A204.1 (cell line): Measurements from ENCODE around the gene CCNQ.

Source experiments
- FAIRE-seq: peaks from 2 replicates; lab custom pipeline; 2012; peaks lifted over from hg19 to GRCh38; lab: Jason Lieb, UNC

CCNQ gene

DNA sequence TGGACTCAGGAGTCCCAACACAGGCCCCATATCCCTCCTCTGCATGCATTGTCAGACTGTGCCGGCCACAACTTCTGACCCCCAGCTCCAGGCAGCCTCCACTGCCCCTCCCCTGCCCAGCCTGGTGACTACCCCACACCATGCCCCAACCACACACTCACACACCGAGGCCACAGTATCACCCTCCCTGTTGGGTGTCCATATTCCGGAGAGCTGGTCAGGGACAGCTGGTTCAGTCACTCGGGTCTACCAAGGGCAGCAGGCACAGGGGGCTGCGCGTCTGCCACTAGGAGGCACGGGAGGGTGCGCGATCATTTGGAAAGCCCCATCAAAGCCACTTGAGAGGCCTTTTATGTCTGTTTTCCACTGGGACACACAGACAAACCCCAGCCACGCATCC lies 26.3 kb downstream of the CCNQ start:
- no peak for FAIRE-seq

DNA sequence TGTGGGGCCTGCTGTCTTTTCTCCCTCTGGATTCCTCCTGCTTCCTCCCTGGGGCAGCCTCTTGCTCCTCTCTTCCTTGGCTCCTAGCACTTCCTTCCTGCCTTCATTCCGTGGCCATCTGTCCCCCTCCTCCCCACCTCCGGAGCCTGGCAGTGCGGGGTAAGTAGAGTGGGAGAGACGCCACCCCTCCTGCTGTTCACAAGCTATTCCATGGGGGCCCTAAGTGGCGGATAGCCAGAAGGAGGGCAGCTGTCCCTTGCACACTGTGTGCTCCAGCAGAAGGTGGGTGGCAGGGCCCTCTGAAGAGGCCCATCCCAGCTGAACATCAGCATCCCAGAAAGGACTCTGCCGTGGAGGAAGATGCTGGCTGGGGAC lies 27.4 kb downstream of the CCNQ start:
- no peak for FAIRE-seq

DNA sequence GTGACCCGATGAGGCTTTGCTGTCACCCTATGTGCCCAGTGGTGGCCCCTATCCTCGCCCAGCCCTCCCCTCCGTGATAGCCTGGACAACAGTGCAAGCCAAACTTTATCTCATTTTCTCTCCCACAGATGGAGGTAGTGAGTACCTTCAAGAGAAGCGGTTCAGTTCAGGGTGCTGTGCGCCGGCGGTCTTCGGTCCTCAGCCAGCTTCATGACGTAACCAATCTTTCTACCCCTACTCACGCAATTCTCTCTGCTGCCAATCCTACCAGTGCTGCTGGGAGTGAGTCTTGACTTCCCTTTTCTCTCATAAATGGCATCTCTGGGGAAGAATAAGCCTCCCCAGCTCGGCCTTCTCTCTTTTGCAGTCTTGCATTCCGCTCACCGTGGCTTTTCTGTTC lies 29.5 kb downstream of the CCNQ start:
- FAIRE-seq = no peak

DNA sequence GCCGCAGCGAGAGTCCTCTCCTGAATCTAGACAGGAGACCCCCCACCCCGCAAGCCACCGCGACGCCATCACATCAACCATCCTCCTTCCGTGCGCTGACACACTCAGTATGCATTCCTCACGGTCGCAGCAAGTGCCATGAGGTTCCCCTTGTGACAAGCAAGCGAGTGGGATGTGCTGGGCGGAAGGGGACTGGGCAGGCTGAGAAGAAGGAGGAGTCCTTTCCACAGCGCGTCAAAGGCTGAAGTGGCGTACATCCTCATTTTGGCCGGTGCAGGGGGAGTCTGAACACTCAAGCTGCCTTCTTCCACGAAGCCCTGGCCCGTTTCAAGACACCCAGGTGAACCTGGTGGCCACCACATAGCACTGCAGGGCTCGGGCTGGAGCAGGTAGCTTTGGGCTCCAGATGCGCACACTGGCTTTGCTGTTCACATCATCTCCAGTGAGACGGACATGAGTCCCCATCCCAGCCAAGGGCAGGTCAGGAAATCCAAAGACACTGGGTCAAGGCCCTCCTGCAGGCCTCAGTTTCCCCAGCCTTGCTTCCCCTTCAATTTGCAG lies 30.4 kb downstream of the CCNQ start:
- no peak for FAIRE-seq

DNA sequence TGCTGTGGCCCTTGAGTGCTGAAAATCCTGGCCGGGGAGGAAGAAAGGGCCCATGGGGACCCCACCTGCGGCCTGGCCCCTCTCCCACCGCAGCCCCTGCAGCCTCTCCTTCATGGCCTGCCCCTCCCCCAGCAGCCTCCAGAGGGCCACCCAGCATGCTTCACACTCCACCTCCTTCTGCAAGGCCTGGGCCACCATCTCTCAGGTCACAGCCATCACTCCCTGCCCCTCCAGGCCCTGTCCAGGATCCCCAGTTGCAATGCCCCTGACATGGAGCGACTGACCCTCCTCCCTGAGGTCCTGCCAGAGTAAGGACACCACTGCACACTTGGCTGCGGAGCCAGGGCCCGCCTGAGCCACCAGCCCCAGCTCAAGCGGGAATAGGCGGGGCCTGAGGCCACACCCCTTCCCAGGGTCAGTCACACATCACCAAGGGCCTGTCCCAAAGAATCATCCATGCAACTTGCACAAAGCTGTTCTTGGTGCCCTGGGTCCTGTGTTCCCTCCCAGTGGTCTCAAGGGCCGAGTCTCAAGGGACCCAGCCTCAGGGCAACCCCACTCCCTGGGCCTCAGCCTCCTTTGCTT lies 32.9 kb downstream of the CCNQ start:
- no peak for FAIRE-seq

DNA sequence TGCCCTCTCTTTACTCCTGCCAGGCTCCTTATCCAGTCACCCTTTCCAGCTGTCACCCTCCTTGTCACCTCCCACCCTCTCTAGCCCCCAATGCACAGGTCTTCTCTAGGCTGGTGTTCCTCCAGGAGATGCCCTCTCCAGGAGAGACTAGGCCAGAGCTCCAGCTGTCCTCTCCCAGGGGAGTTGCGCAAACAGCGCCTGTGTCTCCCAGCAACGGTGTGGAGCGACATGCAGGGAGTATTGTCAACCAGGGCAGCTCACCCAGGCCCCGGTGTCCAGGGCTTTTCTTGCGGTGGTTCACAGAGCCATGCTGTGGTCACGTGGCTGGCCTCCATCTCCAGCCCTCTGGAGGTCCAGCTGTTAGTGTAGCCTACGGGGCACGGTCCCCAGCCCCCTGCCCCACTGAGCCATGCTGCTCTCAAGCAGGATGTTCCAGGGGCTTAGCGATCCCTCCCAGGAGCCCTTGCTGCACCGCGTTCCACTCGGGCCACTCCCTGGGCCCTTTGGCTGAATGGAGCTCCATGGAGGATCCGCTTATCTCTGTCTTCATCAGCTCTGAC lies 34.8 kb downstream of the CCNQ start:
- no peak for FAIRE-seq

DNA sequence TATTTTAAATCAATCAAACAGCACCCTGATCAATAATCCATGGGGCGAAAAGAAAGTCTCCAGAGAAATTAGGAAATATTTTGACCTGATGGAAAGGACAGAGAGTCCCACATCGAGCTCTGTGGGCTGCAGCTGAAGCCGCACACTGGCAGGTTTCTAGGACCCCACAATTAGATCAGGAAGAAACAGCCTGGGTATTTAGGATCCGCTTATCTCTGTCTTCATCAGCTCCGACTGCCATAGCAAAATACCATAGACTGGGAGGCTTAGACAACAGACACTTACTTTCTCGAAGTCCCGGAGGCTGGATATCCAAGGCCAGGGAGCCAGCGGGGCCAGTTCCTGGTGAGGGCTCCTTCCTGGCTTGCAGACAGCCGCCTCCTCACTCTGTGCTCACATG lies 36.4 kb downstream of the CCNQ start:
- FAIRE-seq = no peak

DNA sequence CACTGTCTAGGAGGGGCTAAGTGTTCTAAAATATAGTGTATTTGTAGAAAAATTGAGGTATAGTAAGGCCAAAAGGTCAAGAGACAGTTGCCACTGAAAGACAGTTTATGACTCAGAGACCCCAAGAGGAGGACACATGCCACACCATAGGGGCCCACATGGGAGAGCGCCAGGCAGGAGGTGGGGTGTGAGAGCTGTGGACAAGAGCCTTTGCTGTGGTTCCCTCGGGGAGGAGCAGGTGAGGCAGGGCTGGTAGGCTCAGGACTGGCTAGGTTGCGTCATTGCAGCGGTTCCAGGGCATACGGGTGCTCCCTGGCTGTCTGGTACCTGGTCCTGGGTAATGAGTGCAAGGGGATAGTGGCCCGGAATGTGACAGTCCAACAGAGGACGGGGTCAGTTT lies 37.6 kb downstream of the CCNQ start:
- FAIRE-seq = no peak

DNA sequence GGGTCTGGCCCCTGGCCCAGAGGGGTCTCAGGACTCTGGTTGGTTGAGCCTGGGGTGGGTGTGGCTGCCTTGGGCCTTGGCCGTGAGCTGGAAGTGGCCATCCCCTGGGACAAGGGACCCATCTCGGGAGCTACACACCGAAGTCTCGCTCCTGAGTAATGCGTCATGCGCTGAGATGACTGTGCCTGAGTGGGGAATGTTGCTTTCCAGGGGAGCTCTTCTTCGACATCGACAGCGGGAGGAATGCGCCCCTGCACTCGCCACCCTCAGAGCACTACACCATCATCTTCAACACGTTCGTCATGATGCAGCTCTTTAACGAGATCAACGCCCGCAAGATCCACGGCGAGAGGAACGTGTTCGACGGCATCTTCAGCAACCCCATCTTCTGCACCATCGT lies 38.5 kb downstream of the CCNQ start:
- no peak for FAIRE-seq

DNA sequence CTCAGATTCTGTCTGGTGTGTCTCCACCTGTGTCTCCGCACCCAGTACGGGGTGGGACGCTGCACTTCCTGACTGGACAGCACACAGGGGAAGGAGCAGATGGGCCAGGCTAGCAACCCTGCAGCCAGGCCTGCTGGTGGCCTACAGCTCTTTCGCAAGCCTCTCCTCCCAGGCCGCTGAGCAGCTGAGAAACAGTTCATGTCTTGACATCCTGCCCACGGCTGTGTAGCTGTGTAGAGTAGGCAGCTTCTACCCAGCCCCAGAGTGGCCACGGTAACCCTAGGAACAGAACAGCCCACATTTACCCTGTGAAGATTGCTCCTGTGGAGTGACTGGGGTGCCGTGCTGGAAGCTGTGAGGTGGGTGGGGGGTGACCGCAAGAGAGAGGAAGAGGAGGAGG lies 38.9 kb downstream of the CCNQ start:
- no peak for FAIRE-seq

DNA sequence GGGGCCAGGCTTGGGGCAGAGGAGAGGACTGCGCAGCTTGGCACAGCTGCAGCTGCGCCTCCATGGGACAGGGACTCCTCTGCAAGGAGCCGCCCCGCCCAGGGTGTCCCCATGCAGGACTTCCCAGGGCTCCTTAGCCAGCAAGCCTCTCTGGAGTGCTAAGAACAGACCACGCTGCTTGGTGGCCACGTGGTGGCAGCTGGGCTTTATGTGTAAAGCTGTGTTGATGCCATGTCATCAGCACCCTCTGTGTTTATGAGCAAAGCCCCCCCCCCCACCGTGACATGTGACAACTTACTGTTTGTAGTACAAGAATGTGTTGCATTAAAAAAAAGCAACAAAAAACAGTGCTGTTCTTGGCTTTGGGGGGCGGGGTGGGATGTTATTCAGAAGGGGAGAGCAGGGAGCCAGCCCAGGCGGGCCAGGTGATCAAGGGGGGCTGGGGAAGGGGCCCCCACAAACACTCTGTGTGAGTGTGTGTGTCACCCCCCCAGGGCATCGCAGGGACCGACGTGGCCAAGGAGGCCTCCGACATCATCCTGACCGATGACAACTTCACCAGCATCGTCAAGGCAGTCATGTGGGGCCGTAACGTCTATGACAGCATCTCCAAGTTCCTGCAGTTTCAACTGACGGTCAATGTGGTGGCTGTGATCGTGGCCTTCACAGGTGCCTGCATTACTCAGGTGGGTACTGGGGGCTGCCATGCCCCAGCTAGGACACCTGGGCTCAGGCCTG lies 41.2 kb downstream of the CCNQ start:
- FAIRE-seq = no peak

DNA sequence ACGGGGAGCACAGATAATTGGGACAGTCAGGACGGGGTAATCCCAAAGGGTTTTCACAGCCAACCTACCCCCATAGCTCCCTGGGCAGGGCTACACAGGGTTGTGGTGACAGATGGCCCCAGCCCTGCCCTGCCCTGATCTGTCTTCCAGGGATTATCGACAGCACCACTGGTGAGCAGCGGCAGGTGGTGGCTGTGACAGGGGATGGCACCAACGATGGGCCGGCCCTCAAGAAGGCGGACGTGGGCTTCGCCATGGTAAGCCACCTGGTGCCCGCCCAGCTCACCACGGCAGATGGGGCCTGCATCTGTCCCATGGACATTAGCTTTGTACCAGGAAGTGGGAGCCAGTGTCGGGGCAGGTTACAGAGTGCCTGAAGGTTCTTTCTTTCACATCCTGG lies 42.2 kb downstream of the CCNQ start:
- FAIRE-seq = no peak

DNA sequence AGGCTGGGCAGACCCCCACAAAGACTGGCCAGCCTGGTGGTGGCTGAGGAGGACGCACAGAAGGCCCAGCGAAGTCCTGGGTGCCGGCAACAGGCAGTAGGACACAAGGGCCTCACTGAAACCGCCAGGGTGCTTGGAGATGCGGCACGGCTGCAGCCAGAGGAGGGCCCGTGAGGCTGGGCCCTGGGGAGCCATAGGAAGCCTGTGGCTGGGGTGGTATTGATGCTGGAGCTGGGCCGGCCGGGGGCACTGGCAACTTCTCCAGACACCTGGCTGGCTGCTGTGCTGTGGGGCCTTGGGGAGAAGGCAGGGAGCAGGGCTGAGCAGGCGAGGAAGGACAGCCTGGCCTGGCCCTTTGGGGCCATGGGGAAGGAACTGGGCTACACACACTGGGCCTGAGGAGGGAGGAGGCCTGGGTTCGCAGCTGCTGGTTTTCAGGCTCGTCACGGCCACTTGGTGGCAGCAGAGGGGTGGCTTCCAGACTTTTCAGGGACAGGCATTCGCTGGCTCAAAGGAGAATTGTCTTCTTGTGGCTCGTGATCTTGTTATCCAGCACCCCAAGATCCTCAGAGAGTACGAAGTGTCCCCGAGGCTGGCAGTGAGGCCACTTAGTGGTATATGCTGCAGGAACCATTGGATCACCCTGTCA lies 44.3 kb downstream of the CCNQ start:
- no peak for FAIRE-seq

DNA sequence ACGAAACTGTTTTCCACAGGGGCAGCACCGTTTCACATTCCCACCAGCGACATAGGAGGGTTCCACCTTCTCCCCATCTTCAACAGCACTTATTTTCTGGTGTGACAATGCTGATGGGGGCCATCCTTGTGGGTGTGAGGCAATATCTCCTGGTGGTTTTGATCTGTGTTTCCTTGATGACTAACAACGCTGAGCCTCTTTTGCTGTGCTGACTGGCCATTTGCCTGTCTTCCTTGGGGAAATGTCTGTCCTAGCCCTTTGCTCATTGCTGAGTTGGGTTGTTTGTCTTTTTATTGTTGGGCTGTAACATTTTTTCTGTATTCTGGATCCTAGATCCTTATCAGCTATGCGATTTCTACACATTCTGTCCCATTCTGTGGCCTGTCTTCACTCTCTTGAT lies 47.8 kb downstream of the CCNQ start:
- no peak for FAIRE-seq

DNA sequence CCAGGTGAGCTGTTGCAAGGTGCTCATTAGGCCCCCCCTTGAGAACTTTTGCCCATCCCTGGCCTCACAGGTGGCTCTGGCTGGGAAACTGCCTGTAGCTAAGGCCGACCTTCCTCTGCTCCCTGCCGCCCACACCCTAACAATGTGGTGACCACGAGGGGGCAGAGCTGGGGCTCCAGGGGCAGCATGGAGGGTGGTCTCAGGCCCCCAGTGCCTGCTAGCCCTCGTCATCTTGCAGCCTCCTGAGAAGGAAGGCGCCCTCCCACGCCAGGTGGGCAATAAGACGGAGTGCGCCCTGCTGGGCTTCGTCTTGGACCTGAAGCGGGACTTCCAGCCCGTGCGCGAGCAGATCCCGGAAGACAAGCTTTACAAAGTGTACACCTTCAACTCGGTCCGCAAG lies 49.1 kb downstream of the CCNQ start:
- FAIRE-seq = no peak

DNA sequence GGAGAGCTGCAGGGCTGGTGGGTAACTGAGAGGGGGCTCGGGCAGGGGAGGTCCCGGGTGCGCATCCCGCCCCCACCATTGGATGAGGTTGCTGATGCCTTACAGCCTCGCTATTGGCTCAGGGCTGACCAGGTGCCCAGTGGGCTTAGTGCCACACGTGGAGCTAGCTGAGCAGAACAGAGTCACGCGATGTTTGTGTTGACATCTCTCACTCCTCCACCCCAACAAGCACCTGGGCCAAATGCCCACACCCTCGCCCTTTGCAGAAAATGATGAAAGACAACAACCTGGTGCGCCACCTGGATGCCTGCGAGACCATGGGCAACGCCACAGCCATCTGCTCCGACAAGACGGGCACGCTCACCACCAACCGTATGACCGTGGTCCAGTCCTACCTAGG lies 49.7 kb downstream of the CCNQ start:
- no peak for FAIRE-seq

DNA sequence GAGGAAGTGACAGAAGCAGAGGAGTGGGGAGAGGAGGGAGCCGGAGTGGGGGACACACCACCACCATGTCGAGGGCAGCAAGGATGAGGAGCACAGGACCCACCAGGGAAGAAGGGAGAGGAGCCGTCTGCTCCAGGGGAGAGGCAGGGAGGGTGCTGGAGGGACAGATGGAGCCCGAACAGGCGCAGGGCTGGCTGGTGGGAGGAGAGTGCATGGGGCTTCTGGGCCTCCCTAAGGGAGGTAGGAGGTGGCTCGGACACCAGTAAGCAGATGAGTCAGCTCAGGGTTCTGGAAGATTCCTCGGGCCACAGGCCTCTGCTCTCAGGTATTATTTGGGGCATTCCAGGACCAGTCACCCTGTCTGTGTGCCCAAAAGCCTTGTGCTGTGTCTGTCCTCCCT lies 51.7 kb downstream of the CCNQ start:
- FAIRE-seq = no peak

DNA sequence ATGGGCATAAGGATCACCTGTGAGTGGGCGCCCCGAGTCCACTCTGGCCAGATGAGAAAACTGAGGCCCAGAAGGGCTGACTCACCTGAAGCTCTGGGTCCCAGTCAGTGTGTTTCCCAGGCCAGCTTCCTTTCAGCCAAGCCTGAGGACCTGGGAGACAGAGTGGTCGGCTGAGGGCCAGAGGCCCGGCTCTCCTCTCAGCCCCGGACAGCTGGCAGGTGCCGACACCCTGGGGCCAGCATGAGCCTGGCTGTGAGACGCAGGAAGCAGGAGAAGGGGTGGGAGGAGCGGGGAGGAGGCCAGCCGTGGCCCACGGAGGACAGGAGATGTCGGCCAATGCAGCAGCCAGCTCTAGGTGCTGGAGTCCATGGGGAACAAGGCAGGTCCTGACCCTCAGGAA lies 52.6 kb downstream of the CCNQ start:
- FAIRE-seq = no peak

DNA sequence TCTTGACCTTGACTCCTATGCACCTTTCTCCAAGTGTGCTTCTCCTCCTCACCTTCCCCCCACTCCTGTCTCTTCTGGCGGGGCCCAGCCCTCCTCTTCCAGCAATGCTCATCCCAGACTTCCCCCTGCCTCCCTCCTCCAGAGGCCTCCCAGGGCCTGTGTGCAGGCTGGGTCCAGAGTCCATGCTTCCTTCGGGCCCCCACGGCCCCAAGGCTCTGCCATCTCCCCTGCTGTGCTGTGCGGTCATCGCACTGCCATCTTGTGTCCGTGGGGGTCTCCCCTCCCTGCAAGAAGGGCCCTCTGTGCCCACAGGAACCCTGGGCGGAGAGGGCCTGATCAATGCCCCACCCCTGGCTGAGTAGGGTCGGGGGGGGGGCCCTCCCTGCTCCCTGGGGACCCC lies 54.2 kb downstream of the CCNQ start:
- FAIRE-seq = no peak

DNA sequence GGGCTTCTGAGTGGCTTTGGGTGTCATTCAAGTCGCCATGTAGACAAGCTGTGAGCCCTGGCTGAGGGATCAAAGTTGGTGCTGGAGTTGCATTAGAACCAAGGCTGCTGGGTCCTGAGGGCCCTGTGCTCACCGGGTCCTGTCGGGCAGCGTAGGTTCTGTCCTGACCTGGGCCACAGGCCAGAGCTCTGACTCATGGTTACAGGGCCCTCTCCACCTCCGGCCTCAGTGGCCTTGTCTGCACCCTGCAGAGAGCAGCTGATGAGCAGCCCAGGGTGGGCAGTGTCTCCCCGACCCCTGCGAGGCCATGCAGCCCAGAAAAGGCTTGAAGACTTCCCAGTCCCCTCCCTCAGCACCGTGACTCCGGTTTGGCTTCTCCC lies 59.0 kb downstream of the CCNQ start:
- FAIRE-seq = no peak

DNA sequence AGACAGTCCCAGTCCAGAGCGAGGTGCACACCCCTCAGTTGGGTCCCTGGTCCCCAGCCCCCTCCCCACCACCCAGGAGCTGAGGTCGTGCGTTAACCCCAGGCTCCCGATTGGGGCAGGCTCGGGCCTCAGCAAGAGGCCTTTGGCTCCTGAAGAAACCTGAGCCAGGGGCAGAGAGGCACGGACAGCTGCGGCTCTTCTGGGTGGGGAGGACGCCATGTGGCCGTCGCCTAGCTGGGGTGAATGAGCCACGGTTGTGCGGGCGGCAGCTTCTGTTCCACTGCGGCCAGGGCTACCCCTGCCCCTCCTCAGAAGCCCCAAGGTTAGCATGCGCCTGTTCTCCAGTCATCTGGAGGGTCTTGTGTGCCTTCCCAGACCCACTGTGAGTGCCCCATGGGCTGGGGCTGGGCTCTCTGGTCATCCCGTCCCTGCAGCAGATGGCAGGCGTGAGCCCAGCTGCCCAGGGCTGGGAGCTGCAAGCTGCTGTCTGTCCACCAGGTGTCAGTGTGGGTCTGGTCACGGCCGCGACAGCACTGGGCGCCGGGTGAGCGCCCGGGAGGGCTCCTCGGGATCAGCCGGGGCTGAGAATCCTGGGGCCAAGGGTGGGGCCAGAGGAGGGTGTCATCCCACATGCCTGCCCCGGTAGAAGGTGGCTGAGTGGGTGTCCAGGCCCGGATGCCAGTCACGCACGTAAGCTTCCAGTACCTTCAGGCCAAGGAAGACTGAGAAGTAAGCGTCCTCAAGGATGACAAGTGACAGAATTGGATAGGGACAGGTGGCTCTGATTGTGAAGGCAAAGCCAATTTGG lies 59.6 kb downstream of the CCNQ start:
- FAIRE-seq = no peak

DNA sequence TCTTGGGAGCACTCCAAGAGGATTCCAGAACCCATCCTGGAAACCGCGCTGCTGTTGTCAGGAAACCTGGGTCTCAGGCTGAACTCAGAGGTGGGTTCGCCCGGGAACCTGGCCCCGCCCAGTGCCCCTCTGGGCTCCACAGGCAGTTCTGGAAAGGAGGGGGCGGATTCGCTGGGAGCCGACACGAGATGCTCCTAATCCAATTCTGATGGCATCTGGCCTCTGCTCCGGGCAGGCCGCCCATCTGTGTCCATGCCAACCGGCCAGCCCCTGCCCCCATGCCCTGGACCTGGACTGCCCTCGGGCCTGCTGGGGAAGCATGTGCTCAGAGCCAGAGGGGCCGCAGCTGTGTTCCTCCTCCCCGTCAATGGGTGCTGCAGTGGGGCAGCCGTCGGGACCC lies 60.5 kb downstream of the CCNQ start:
- FAIRE-seq = no peak
